GM12875 (cell line): Measurements from ENCODE around the gene NPY2R.

ENCODE experiments used
- H3K4me3 ChIP-seq: one replicate; pipeline ENCODE4 v1.5.1; 2011; ENCODE audit warnings: low read depth, low read length, control low read depth
- TF ChIP-seq, protein P1 (sequence below): IDR thresholded peaks from 2 replicates; pipeline ENCODE4 v1.5.1; 2011; ENCODE audit warnings: low read depth, mild to moderate bottlenecking, control low read depth, inconsistent platforms, low read length, moderate library complexity, borderline replicate concordance; ENCODE audit not compliant: insufficient read depth

Gene NPY2R

GRCh38 chr4:155179216-155179615, 29.2 kb upstream of the NPY2R start:
- H3K4me3 ChIP-seq, result no peak overlapping the region
- TF ChIP-seq, protein P1, sequence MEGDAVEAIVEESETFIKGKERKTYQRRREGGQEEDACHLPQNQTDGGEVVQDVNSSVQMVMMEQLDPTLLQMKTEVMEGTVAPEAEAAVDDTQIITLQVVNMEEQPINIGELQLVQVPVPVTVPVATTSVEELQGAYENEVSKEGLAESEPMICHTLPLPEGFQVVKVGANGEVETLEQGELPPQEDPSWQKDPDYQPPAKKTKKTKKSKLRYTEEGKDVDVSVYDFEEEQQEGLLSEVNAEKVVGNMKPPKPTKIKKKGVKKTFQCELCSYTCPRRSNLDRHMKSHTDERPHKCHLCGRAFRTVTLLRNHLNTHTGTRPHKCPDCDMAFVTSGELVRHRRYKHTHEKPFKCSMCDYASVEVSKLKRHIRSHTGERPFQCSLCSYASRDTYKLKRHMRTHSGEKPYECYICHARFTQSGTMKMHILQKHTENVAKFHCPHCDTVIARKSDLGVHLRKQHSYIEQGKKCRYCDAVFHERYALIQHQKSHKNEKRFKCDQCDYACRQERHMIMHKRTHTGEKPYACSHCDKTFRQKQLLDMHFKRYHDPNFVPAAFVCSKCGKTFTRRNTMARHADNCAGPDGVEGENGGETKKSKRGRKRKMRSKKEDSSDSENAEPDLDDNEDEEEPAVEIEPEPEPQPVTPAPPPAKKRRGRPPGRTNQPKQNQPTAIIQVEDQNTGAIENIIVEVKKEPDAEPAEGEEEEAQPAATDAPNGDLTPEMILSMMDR, result no peak

DNA sequence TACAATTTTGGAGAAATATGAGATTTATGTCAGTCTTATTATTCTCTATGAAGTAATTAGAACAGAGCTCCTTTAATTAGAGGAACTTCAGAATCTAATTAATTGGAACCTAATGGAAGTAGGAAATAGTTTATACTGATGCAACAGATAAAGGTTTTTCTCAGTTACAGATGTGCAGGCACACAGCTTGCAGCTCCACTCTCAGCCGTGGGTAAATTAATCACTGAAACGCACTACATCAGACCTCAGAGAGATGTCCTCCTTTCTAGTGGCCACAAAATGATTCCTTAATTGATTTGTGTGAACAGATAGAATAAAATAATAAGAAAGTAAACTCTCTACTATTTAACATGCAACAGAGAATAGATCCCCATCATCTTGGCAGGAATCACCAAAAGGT, 21.5 kb upstream of the NPY2R start:
- no peak overlapping the region for H3K4me3 ChIP-seq
- TF ChIP-seq, protein P1, result no peak

- no peak overlapping the region for H3K4me3 ChIP-seq
- TF ChIP-seq, protein P1, result no peak
Observed at GRCh38 chr4:155187989-155188388, 20.4 kb upstream of the NPY2R start.

DNA sequence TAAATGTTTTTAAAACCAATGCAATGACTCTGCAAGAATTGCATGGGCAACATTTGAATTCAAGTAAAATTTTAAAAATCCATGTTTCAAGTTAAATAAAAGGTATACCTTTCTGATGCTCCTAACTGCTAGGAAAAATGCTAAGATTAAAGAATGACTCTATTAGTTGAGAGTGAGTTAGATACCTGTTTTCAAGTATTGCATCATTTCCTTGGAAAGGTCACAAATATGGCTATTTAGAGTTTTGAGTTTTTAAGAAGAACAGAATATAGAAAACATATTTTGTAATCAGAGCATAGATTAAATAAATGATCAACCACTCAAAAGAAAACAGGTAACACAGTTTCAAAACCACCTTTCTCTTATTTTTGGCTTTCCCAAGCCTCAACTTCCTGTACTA, 18.3 kb upstream of the NPY2R start:
- H3K4me3 ChIP-seq, result no peak overlapping the region
- TF ChIP-seq, protein P1, result no peak

- TF ChIP-seq, protein P1, result no peak
- no peak overlapping the region for H3K4me3 ChIP-seq
Observed at GRCh38 chr4:155197757-155198156, 10.7 kb upstream of the NPY2R start.

DNA sequence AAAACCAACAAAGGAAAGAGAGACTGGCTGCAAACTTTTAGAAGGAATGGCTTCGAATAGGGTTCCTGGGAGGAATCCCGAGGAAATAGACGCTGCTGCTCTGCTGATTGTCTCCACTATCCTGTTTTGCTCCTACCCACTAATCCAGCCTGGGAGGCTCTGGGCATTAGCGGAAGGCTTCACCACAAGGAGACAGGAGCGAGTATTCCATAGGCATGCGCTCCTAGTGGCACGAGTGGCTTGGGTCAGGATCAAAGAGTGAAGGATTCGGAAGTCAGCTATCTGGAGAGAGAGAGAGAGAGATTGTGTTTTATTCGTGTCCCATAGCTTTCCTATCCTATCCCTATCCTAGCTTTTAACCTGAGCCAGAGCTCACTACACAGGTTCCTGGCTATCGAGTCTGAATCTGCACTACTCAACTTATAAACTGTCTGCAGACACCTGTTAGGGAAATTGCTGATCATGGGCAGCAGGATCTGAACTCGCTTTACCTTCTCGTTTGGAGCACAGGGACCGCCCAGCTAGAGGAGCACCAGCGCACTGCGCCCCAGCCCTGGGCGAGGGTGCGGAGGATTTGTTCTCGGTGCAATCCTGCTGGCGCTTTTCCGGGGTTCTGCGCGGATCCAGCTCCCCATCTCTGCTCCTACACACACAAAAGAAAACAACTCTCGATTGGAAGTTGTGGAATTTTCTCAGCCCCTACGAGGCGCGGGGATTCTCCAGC, 740 bp upstream of the NPY2R start:
- H3K4me3 ChIP-seq, result no peak overlapping the region
- TF ChIP-seq, protein P1, result no peak

GRCh38 chr4:155220025-155220424, 11.6 kb downstream of the NPY2R start:
- H3K4me3 ChIP-seq, result no peak overlapping the region
- TF ChIP-seq, protein P1, result no peak
